MCF 10A (cell line): ENCODE data around the gene CRYBB1. TPM values are rescaled to one million over a fixed set of nuclear protein-coding genes. Genes with fewer than 3 reads are reported as not detected.

Source experiments
- BruUV-seq: library from RNA; stranded (reverse); fragments of 400-500 nt; replicated peaks from 2 replicates; lab custom pipeline; 2021; lab: Mats Ljungman, UMichigan
- CTCF ChIA-PET: fragments of 300-600 bp; sonication (Branson Sonifier 250); formaldehyde crosslinking; extraction: SDS; loops from one replicate; lab custom pipeline; 2021; ENCODE audit warnings: antibody characterized with exemption, inconsistent platforms; lab: Yijun Ruan, JAX
- POLR2A ChIA-PET: fragments of 300-600, 350-650 bp; sonication (Branson Sonifier 250); formaldehyde crosslinking; extraction: SDS; loops from one replicate; lab custom pipeline; 2020; ENCODE audit warnings: antibody characterized with exemption, inconsistent platforms; lab: Yijun Ruan, JAX
- DNase-seq: peaks from one replicate; pipeline ENCODE4 v3.0.0-alpha.2; 2018; ENCODE audit not compliant: unreplicated experiment
- H3K27ac Mint-ChIP-seq: one replicate; pipeline ENCODE4 v1.8.0; 2022; ENCODE audit warnings: mild to moderate bottlenecking, low read depth, mixed read lengths; ENCODE audit not compliant: unreplicated experiment
- H3K27me3 Mint-ChIP-seq: one replicate; pipeline ENCODE4 v1.8.0; 2022; ENCODE audit warnings: mixed read lengths; ENCODE audit not compliant: insufficient read depth, unreplicated experiment
- H3K36me3 Mint-ChIP-seq: one replicate; pipeline ENCODE4 v1.8.0; 2022; ENCODE audit warnings: mild to moderate bottlenecking, moderate library complexity, mixed read lengths; ENCODE audit not compliant: insufficient read depth, unreplicated experiment
- H3K4me1 Mint-ChIP-seq: one replicate; pipeline ENCODE4 v1.8.0; 2022; ENCODE audit warnings: mixed read lengths; ENCODE audit not compliant: insufficient read depth, unreplicated experiment
- H3K4me3 Mint-ChIP-seq: one replicate; pipeline ENCODE4 v1.8.0; 2022; ENCODE audit warnings: mild to moderate bottlenecking, moderate library complexity, mixed read lengths; ENCODE audit not compliant: unreplicated experiment
- H3K9me3 Mint-ChIP-seq: one replicate; pipeline ENCODE4 v1.8.0; 2022; ENCODE audit warnings: mixed read lengths; ENCODE audit not compliant: unreplicated experiment
- intact Hi-C: fragments of 100-400 bp; cut with micrococcal nuclease; formaldehyde crosslinking; loops from 2 replicates; pipeline ENCODE4 v1.14.1; 2022
- total RNA-seq: library from RNA; stranded (reverse); gene quantifications from 2 replicates; pipeline ENCODE4 v1.2.3, GENCODE V29; 2022
- TF ChIP-seq, protein P1 (sequence below): fragments of 200-600 bp; IDR thresholded peaks from one replicate; pipeline ENCODE4 v1.8.0; 2022; ENCODE audit warnings: antibody characterized with exemption, mild to moderate bottlenecking; ENCODE audit not compliant: unreplicated experiment

The CRYBB1 gene
- total RNA-seq, 1 experiment from 2014 or later: not detected

DNA sequence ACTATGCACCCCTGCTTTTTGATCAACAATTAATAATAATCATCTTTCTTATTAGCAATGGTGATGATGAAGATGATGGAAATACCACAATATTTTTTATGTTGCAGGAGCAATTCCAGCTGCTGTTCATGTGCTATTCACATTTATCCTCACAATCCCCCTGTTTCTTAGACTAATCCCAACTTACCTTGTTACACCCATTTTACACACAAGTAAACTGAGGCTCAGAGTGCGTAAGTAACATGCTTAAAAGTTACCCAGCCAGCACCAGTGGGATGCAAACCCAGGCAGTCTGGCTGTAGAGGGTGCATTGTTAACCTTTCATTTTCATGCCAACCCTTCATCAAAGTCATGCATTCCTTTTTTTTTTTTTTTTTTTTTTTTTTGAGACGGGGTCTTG is 2.4 kb upstream of the CRYBB1 start:
- TF ChIP-seq, protein P1, sequence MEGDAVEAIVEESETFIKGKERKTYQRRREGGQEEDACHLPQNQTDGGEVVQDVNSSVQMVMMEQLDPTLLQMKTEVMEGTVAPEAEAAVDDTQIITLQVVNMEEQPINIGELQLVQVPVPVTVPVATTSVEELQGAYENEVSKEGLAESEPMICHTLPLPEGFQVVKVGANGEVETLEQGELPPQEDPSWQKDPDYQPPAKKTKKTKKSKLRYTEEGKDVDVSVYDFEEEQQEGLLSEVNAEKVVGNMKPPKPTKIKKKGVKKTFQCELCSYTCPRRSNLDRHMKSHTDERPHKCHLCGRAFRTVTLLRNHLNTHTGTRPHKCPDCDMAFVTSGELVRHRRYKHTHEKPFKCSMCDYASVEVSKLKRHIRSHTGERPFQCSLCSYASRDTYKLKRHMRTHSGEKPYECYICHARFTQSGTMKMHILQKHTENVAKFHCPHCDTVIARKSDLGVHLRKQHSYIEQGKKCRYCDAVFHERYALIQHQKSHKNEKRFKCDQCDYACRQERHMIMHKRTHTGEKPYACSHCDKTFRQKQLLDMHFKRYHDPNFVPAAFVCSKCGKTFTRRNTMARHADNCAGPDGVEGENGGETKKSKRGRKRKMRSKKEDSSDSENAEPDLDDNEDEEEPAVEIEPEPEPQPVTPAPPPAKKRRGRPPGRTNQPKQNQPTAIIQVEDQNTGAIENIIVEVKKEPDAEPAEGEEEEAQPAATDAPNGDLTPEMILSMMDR: no peak
- CTCF ChIA-PET: interaction anchor here (1.2 kb wide), 1 partner anchor 259 kb away, joined by 3 read pairs; no protein-coding TSS in a partner anchor
- DNase-seq: no peak
- Mint-ChIP-seq H3K27ac (no peak overlapping the region), H3K4me1 (no peaks in the 10 kb centered on the region), H3K36me3 (no peaks in the 10 kb centered on the region), H3K9me3 (no peaks in the 10 kb centered on the region), H3K4me3 (no peak overlapping the region), H3K27me3 (peaks cover 11% of the 10 kb centered on the region)
- POLR2A ChIA-PET: no interaction called here
- intact Hi-C loops: no loop called here
- no TSS peak for BruUV-seq

- H3K4me1 Mint-ChIP-seq: no peaks in the 10 kb centered on the region
- ChIA-PET POLR2A (no interaction called here), CTCF (no interaction called here)
- H3K36me3 Mint-ChIP-seq: no peaks in the 10 kb centered on the region
- BruUV-seq: no TSS peak
- DNase-seq: no peak
- no peak overlapping the region for H3K27ac Mint-ChIP-seq
- H3K27me3 Mint-ChIP-seq: peaks cover 13% of the 10 kb centered on the region
- no peak overlapping the region for H3K4me3 Mint-ChIP-seq
- TF ChIP-seq, protein P1: no peak
- intact Hi-C loops: no loop called here
- H3K9me3 Mint-ChIP-seq: no peaks in the 10 kb centered on the region
These were observed 1.7 kb upstream of the CRYBB1 start for GRCh38 chr22:26619510-26619909.

- TF ChIP-seq, protein P1: no peak
- H3K36me3 Mint-ChIP-seq: no peaks in the 10 kb centered on the region
- POLR2A ChIA-PET: no interaction called here
- intact Hi-C loops: no loop called here
- no peak for DNase-seq
- CTCF ChIA-PET: no interaction called here
- BruUV-seq: no TSS peak
- no peak overlapping the region for H3K4me3 Mint-ChIP-seq
- H3K9me3 Mint-ChIP-seq: no peaks in the 10 kb centered on the region
- no peak overlapping the region for H3K27ac Mint-ChIP-seq
- H3K4me1 Mint-ChIP-seq: no peaks in the 10 kb centered on the region
- peaks cover 23% of the 10 kb centered on the region for H3K27me3 Mint-ChIP-seq
These were observed 628 bp upstream of the CRYBB1 start for GRCh38 chr22:26618455-26618854.

GRCh38 chr22:26616650-26617049 is 1.2 kb downstream of the CRYBB1 start:
- H3K4me3 Mint-ChIP-seq: no peak overlapping the region
- BruUV-seq: no TSS peak
- POLR2A ChIA-PET: no interaction called here

More at GRCh38 chr22:26616650-26617049, 1.2 kb downstream of the CRYBB1 start:
- TF ChIP-seq, protein P1: no peak
- CTCF ChIA-PET: interaction anchor here (0.5 to 0.6 kb wide), 2 partner anchors 240 to 279 kb away, joined by 3 read pairs; no protein-coding TSS in a partner anchor
- peaks cover 32% of the 10 kb centered on the region for H3K27me3 Mint-ChIP-seq
- H3K4me1 Mint-ChIP-seq: no peaks in the 10 kb centered on the region
- intact Hi-C loops: no loop called here
- H3K27ac Mint-ChIP-seq: no peak overlapping the region
- DNase-seq: no peak
- H3K9me3 Mint-ChIP-seq: no peaks in the 10 kb centered on the region
- no peaks in the 10 kb centered on the region for H3K36me3 Mint-ChIP-seq
